HG02885 (cell line): Measurements from ENCODE around the gene GALNT3.

Experiments used
- ATAC-seq: cut with Tn5 transposase; IDR thresholded peaks from one replicate; pipeline ENCODE4 v1.9.1; 2021; ENCODE audit warnings: mild to moderate bottlenecking; ENCODE audit not compliant: unreplicated experiment, poor library complexity

The GALNT3 gene

DNA sequence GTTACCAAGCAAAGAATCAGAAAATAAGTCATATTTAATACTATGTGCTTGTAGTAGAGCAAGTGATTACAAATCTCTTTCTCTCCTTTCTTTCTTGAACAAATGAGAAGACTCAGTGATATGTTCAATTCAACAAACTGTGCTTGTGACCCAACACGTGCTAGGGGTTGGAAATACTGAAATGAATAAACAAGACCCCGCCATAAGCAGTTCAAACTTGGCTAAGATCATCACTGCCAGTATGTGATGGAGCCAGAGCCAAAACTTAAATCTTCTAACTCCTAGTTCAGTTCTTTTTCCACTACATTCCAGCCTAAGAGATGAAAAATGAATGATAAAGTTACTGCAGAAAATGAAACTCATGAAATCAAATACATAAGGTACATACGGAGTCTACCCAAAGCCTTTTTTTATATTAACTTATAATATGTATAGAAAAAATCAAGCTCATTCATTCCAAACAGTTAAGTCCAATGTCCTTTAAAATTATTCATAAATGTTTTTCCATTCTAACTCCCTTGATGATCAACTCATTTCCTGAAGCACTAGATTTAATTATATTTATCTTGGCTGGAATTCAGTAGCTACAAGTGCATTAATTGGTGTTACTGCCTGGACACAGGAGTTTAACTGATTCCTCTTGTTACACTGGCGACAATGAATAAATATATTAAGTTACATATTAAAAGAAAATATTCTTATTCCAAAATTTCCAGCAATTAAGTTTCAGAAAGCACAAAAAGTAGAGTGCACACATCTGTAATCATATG is 36.0 kb downstream of the GALNT3 start:
- ATAC-seq: no peak

DNA sequence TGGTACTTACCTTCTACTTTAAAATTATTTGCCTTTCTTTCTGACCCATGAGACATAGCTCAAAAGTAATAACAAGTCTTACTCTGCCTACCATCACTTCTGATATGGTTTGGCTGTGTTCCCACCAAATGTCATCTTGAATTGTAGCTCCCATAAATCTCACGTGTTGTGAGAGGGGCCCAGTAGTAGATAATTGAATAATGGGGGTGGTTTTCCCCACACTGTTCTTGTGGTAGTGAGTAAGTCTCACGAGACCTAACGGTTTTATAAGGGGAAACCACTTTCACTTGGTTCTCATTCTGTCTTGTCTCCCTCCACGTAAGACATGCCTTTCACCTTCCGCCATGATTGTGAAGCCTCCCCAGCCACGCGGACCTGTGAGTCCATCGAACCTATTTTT is 47.5 kb downstream of the GALNT3 start:
- ATAC-seq: no peak

DNA sequence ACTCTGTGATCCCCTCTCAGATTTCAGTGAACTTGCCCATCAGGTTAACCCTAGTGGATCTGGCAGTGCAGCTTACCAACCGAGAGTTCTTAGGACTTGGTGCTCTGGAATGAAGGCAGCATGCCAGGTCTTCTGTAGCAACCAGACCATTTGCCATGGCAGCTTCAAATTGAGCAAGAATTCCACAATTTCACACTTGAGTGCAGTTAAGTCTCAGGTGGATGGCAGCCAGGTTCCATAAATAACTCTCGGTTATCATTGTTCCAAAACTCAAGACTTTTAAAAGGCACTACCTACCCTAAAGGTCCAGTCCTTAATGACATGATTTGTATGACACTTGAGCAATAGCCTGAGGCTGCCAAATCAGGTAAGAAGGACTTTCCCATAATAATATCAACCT is 48.1 kb downstream of the GALNT3 start:
- ATAC-seq: no peak

DNA sequence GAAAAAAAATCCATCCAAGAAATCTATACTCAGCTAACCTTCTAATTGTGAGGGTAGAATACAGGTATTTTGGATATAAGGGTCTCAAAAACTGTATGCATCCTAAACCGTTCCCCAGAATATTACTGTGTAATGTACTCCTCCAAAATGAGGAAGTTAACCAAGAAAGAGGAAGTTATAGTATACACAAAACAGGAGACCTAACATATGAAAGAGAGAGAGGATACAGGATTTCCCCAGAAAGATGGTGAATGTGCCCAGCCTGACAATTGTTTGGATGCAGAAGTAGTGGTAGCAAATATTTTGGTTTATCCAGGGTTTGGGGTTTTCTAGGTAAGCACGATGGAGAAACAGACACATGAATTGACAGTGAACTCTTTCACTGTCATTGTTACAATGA is 50.6 kb downstream of the GALNT3 start:
- peak; percentile 99 for ATAC-seq

DNA sequence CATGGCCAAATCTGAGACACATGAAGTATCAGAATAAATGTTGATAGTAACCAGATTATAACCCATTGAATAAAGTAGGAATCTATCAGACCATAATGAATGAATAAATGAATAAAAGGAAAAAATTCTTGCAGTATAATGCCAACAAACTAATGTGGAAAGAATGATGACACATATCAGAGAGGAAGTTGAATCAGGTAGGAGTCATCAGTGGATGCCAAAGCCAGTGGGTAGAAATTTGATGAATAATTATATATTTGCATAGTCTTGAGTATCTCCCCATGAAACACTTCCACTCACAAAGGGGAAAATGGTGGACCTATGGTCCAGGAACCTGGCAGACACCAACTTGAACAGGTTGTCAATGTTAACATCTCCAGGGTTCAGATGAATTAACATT is 68.6 kb downstream of the GALNT3 start:
- ATAC-seq: no peak

DNA sequence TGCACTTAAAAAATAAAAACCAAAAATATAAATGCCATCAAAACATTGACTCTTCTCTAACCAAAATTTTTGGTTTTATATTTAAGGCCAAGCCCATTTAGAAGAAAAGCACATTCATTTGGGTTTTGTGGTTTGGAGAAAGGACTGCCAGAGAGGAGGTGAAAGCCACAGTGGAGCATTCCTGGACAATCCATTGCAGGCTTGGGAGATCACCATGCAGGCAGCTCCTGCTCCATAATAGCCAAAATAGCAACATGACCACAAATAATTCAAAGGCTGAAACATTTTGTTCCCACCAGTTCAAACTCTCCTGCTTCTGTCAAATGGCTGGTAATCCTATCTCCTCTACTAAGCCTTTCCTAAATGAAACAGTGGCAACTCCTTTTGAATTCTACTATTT is 73.5 kb downstream of the GALNT3 start:
- no peak for ATAC-seq

DNA sequence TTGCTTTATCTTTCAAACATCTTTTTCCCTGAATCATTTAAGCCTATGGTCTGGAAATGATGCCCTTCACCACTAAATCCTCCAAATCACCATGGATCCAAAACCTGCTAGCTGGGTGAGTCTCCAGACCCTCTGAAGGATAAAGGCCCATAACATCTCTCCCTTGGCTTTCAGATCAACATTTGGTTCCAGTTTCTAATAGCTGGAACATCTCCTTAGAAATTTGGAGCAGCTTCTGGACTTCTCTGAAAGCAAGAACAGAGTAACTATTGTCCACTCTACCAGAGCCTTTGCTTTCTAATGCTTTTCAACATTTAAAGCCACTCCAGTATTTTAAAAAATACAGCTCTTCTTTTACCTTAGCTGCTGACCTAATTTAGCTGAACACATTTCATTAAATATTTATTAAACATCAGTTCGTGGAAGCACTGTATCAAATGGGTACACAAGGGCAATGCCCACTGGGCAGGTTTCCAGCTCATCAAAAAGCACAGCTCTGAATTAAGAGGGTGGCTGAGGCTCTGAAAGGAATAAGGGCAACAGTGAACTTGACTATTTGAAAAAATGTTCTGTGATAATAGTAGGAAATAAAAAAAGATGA is 75.3 kb downstream of the GALNT3 start:
- no peak for ATAC-seq

DNA sequence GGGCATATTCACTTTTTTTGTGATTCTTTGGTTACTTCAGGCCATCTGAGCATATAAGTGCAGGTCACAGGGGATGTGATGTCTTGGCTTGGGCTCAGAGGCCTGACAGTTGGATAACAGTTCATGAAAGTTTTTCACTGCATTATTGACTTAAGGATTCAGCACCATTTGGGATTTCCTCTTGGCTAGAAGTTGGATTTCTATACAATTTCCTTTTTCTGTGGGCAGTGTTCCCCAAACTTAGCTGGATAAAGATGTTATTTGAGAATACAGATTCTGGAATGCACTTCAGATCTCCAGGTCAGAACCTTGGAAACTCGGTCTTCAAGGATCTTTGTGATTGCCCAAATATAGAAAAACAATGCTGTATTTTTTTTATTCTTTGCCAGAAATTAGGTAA is 78.0 kb downstream of the GALNT3 start:
- no peak for ATAC-seq

DNA sequence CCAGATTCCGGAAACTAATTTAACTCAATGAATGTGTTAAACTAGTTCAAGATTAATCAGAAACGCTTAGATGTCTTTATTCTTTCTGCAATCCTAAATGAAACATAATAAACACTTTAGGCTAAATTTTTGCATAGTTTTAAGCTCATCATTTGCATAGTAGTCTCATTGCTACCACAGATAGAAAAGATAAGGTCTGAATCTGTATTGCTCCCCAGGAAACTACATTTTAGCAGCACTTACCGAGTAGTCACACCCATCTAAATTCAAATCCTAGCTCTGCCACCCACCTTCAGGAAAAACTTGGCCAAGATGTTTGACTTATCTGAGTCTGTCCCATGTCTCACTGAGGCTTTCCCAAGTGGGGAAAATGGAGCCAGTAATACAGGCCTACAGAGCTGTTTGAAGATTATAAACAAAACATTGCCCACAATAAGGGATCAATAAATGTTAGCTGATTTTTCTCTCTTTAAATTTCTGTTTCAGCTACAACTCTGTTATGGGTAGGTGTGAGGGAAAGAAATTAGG is 87.0 kb downstream of the GALNT3 start:
- ATAC-seq: no peak

DNA sequence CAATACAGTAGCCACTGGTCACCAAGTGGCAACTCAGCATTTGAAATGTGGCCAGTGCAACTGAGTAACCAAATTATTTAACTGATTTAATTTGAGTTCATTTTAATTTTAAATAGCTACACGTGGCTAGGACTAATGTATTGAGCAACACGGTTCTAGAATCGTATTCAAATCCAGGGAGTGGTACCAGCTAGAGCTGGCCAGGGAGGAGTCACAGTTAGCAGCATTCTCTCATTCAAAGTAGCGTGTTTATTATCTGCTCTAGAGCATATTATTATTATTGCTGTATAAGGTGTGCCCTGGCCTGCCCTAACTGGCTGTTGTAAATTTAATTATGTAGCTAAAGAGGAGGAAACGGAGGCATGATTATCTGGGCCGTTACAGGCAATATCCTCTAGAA is 92.9 kb downstream of the GALNT3 start:
- no peak for ATAC-seq

DNA sequence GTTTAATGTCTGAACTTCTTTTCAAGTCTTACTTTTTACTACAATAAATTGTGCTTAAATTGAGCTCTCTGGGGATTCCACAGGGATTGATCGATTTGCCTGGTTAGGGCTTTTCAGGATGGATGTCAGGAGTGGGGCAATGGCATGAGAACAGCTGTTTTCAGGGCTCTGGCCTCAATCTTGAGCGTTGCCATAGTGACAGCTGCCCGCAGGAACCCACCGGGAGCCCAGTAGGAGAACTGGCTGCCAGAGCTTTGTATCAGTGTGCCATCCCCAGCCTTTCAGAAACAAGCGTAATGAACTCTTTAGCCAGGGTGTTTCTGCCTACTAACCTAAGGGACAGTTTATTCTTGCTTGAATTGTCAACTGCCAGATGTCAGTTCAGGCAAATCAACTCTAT is 93.5 kb downstream of the GALNT3 start:
- no peak for ATAC-seq

DNA sequence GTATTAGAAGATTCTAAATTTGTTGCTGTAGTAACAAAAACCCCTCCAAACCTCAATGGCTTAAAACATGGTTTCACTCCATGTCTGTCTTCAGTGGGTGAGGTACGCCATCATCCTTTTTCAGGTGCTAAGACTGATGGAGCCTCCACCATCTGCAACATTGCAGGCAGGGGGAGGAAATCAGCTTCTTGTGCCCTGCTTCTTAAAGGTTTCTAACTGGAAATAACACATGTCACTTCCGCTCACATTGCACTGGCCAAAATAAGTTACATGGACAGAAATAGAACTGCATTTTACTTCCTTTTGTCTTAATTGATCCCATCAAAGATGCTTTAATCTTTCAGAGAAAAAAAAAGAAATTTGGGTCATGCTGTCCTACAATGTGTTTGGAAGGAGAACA is 94.1 kb downstream of the GALNT3 start:
- peak; percentile 45 for ATAC-seq

DNA sequence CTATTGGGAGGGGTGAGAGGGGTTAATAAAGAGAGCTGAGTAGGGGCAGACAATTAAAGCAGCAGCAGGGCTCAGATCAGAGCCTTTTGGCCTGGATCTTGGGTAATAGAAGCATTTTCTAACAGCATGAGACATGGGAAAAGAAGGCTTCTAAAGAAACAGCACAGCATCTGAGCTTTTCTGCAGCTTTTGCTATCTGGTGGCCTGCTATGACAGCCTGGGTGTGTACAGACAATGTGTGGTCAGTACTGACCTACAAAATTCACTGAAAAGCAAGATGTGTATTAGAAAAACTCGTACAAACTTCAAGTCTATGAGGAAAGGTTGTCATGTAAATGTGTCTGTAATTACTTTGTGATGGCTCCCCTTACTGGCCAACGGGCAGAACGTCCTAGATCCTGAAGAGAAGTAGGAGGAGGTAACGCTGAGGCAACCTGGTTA is 95.6 kb downstream of the GALNT3 start:
- ATAC-seq: peak; percentile 89

DNA sequence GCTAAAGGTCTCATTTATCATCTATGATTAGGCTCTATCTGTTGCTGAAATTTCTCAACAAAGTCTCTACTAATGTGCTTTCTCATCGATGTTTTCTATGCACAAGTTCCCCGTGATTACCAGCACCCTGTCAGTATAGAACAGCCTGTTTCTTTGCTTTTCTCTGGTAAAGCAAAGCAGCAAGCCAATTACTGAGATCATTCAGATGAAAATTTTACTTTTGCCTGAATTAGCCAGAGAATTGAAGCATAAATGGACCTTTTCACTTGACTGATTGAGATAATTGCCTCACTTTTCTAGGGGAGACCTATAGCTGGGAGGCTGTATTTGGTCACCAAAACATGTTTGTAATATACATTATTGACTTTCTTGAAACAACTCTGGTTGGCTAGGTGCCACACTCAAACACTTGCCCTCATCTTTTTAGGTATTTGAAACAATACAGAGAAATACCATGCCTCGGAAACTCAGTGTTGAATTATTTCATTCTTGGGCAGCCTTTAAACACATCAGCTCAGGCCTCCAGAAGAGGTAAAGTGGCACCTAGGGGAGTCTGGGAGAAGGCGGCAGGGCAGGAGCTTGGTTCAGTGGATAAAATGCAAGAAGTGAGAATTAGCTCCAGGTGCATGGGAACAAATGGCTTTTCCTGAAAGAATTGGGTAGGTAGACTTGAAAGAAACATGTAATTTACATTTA is 96.2 kb downstream of the GALNT3 start:
- ATAC-seq: no peak
